GM23338 (cell line): ENCODE data around the gene COPS2. TPM values are rescaled to one million over a fixed set of nuclear protein-coding genes. Genes with fewer than 3 reads are reported as not detected.

Experiments
- ATAC-seq: fragments of 200-7000 bp; cut with Tn5 transposase; 3 replicates; pipeline ENCODE4 v1.9.1; 2020
- DNase-seq: peaks from one replicate; pipeline ENCODE4 v3.0.0-alpha.2; 2015; ENCODE audit warnings: low spot score
- H2AFZ ChIP-seq: fragments of 200-600 bp; sonication (generic); 2 replicates; pipeline ENCODE4 v1.8.0; 2016; ENCODE audit warnings: antibody characterized with exemption, mild to moderate bottlenecking, moderate library complexity
- H3F3A ChIP-seq: fragments of 200-600 bp; sonication (generic); replicated peaks from 2 replicates; pipeline ENCODE4 v1.8.0; 2017; ENCODE audit warnings: antibody characterized with exemption, mixed run types, low read depth
- H3K27ac ChIP-seq: fragments of 200-600 bp; sonication (generic); 2 replicates; pipeline ENCODE4 v1.6.1; 2016; ENCODE audit warnings: low read depth
- H3K27me3 ChIP-seq: fragments of 200-600 bp; sonication (generic); 2 replicates; pipeline ENCODE4 v1.8.0; 2016; ENCODE audit warnings: mild to moderate bottlenecking, mixed run types, moderate library complexity; ENCODE audit not compliant: insufficient read depth
- H3K36me3 ChIP-seq: fragments of 200-600 bp; sonication (generic); 2 replicates; pipeline ENCODE4 v1.8.0; 2016; ENCODE audit warnings: mild to moderate bottlenecking; ENCODE audit not compliant: insufficient read depth
- H3K4me1 ChIP-seq: fragments of 200-600 bp; sonication (generic); 2 replicates; pipeline ENCODE4 v1.8.0; 2016; ENCODE audit warnings: mild to moderate bottlenecking, moderate library complexity; ENCODE audit not compliant: insufficient read depth
- H3K4me2 ChIP-seq: fragments of 200-600 bp; sonication (generic); 2 replicates; pipeline ENCODE4 v1.7.1; 2017; ENCODE audit warnings: mixed run types
- H3K4me3 ChIP-seq: fragments of 200-600 bp; sonication (generic); 2 replicates; pipeline ENCODE4 v1.6.1; 2016; ENCODE audit warnings: mixed run types
- H3K79me2 ChIP-seq: fragments of 200-600 bp; sonication (generic); replicated peaks from 2 replicates; pipeline ENCODE4 v1.8.0; 2017; ENCODE audit warnings: mild to moderate bottlenecking; ENCODE audit not compliant: insufficient read depth
- H3K9me2 ChIP-seq: fragments of 200-600 bp; sonication (generic); 2 replicates; pipeline ENCODE4 v1.8.0; 2017; ENCODE audit not compliant: insufficient read depth
- H4K20me1 ChIP-seq: fragments of 200-600 bp; sonication (generic); replicated peaks from 2 replicates; pipeline ENCODE4 v1.8.0; 2017; ENCODE audit warnings: mild to moderate bottlenecking; ENCODE audit not compliant: insufficient read depth
- H3K27ac Mint-ChIP-seq: 2 replicates; pipeline ENCODE4 v1.8.0; 2020; ENCODE audit warnings: inconsistent platforms, mild to moderate bottlenecking, moderate library complexity, mixed read lengths
- H3K27me3 Mint-ChIP-seq: 3 replicates; pipeline ENCODE4 v1.8.0; 2022; ENCODE audit warnings: low read depth, mild to moderate bottlenecking, moderate library complexity, mixed read lengths, inconsistent platforms; ENCODE audit not compliant: insufficient read depth, poor library complexity
- H3K36me3 Mint-ChIP-seq: 3 replicates; pipeline ENCODE4 v1.8.0; 2021; ENCODE audit warnings: low read depth, mild to moderate bottlenecking, inconsistent platforms, moderate library complexity, mixed read lengths
- H3K4me1 Mint-ChIP-seq: 3 replicates; pipeline ENCODE4 v1.8.0; 2020; ENCODE audit warnings: mild to moderate bottlenecking, inconsistent platforms, mixed read lengths
- H3K4me3 Mint-ChIP-seq: 3 replicates; pipeline ENCODE4 v1.8.0; 2021; ENCODE audit warnings: moderate library complexity, mild to moderate bottlenecking, inconsistent platforms, mixed read lengths
- H3K9me3 Mint-ChIP-seq: 3 replicates; pipeline ENCODE4 v1.8.0; 2020; ENCODE audit warnings: moderate library complexity, mild to moderate bottlenecking, inconsistent platforms, mixed read lengths
- CREB1 ChIP-seq: fragments of 250-450 bp; sonication (Bioruptor Pico); IDR thresholded peaks from 2 replicates; pipeline ENCODE4 v1.5.0; 2020; ENCODE audit warnings: low read depth, mild to moderate bottlenecking, moderate library complexity
- EZH2 ChIP-seq: fragments of 200-600 bp; sonication (generic); IDR thresholded peaks from one replicate; pipeline ENCODE4 v1.8.0; 2017; ENCODE audit warnings: antibody characterized with exemption, mild to moderate bottlenecking, low read depth; ENCODE audit not compliant: unreplicated experiment
- JUNB ChIP-seq: IDR thresholded peaks from one replicate; pipeline ENCODE4 v1.6.1; 2016; ENCODE audit warnings: antibody characterized with exemption; ENCODE audit not compliant: unreplicated experiment
- ZNF114 ChIP-seq: fragments of 250-450 bp; sonication (Bioruptor Pico); IDR thresholded peaks from 2 replicates; pipeline ENCODE4 v1.5.0; 2020; ENCODE audit warnings: mild to moderate bottlenecking, moderate library complexity
- ZNF331 ChIP-seq: fragments of 250-450 bp; sonication (Bioruptor Pico); IDR thresholded peaks from 2 replicates; pipeline ENCODE4 v1.5.0; 2020; ENCODE audit warnings: low read depth, mild to moderate bottlenecking, moderate library complexity
- polyA plus RNA-seq: library from polyadenylated mRNA; unstranded; fragments of >200 nt; fragmentation: Nextera tagmentation; extraction: Ambion mirVana; gene quantifications from 2 replicates; pipeline ENCODE4 v1.2.1, GENCODE V29; 2016
- total RNA-seq: library from RNA; depleted of rRNA; stranded (reverse); fragments of >200 nt; shearing (Covaris generic); gene quantifications from 2 replicates; pipeline ENCODE4 v1.2.3, GENCODE V29; 2014
- TF ChIP-seq, protein P1 (sequence below): fragments of 250-450 bp; sonication (Bioruptor Pico); IDR thresholded peaks from 2 replicates; pipeline ENCODE4 v1.5.0; 2020; ENCODE audit warnings: mild to moderate bottlenecking, moderate library complexity
- TF ChIP-seq, protein P2 (sequence below): IDR thresholded peaks from one replicate; pipeline ENCODE4 v1.6.1; 2018; ENCODE audit warnings: antibody characterized with exemption; ENCODE audit not compliant: unreplicated experiment

The COPS2 gene
- total and polyA plus RNA-seq, 2 experiments from 2014 or later, result 38.7 to 67.3 TPM

DNA sequence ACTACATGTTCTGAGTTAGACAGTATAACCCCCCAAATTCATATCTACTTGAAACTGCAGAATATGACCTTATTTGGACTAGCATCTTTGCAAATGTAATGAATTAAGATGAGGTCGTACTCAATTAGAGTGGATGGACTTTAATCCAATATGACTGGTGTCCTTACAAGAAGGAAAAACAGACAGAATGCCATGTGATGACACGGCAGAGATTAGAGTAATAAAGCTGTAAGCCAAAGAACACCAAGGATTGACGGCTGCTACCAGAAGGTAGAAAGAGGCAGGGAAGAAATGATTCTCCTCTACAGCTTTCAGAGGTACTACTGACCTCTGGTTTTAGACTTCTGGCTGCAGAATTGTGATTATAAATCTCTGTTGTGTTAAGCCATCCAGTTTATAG lies 44.9 kb upstream of the COPS2 start (continued):
- TF ChIP-seq, protein P1, sequence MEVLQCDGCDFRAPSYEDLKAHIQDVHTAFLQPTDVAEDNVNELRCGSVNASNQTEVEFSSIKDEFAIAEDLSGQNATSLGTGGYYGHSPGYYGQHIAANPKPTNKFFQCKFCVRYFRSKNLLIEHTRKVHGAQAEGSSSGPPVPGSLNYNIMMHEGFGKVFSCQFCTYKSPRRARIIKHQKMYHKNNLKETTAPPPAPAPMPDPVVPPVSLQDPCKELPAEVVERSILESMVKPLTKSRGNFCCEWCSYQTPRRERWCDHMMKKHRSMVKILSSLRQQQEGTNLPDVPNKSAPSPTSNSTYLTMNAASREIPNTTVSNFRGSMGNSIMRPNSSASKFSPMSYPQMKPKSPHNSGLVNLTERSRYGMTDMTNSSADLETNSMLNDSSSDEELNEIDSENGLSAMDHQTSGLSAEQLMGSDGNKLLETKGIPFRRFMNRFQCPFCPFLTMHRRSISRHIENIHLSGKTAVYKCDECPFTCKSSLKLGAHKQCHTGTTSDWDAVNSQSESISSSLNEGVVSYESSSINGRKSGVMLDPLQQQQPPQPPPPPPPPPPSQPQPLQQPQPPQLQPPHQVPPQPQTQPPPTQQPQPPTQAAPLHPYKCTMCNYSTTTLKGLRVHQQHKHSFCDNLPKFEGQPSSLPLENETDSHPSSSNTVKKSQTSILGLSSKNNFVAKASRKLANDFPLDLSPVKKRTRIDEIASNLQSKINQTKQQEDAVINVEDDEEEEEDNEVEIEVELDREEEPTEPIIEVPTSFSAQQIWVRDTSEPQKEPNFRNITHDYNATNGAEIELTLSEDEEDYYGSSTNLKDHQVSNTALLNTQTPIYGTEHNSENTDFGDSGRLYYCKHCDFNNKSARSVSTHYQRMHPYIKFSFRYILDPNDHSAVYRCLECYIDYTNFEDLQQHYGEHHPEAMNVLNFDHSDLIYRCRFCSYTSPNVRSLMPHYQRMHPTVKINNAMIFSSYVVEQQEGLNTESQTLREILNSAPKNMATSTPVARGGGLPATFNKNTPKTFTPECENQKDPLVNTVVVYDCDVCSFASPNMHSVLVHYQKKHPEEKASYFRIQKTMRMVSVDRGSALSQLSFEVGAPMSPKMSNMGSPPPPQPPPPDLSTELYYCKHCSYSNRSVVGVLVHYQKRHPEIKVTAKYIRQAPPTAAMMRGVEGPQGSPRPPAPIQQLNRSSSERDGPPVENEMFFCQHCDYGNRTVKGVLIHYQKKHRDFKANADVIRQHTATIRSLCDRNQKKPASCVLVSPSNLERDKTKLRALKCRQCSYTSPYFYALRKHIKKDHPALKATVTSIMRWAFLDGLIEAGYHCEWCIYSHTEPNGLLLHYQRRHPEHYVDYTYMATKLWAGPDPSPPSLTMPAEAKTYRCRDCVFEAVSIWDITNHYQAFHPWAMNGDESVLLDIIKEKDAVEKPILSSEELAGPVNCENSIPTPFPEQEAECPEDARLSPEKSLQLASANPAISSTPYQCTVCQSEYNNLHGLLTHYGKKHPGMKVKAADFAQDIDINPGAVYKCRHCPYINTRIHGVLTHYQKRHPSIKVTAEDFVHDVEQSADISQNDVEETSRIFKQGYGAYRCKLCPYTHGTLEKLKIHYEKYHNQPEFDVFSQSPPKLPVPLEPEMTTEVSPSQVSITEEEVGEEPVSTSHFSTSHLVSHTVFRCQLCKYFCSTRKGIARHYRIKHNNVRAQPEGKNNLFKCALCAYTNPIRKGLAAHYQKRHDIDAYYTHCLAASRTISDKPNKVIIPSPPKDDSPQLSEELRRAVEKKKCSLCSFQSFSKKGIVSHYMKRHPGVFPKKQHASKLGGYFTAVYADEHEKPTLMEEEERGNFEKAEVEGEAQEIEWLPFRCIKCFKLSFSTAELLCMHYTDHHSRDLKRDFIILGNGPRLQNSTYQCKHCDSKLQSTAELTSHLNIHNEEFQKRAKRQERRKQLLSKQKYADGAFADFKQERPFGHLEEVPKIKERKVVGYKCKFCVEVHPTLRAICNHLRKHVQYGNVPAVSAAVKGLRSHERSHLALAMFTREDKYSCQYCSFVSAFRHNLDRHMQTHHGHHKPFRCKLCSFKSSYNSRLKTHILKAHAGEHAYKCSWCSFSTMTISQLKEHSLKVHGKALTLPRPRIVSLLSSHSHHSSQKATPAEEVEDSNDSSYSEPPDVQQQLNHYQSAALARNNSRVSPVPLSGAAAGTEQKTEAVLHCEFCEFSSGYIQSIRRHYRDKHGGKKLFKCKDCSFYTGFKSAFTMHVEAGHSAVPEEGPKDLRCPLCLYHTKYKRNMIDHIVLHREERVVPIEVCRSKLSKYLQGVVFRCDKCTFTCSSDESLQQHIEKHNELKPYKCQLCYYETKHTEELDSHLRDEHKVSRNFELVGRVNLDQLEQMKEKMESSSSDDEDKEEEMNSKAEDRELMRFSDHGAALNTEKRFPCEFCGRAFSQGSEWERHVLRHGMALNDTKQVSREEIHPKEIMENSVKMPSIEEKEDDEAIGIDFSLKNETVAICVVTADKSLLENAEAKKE (CRISPR knock-in tag), result no peak
- TF ChIP-seq, protein P2, sequence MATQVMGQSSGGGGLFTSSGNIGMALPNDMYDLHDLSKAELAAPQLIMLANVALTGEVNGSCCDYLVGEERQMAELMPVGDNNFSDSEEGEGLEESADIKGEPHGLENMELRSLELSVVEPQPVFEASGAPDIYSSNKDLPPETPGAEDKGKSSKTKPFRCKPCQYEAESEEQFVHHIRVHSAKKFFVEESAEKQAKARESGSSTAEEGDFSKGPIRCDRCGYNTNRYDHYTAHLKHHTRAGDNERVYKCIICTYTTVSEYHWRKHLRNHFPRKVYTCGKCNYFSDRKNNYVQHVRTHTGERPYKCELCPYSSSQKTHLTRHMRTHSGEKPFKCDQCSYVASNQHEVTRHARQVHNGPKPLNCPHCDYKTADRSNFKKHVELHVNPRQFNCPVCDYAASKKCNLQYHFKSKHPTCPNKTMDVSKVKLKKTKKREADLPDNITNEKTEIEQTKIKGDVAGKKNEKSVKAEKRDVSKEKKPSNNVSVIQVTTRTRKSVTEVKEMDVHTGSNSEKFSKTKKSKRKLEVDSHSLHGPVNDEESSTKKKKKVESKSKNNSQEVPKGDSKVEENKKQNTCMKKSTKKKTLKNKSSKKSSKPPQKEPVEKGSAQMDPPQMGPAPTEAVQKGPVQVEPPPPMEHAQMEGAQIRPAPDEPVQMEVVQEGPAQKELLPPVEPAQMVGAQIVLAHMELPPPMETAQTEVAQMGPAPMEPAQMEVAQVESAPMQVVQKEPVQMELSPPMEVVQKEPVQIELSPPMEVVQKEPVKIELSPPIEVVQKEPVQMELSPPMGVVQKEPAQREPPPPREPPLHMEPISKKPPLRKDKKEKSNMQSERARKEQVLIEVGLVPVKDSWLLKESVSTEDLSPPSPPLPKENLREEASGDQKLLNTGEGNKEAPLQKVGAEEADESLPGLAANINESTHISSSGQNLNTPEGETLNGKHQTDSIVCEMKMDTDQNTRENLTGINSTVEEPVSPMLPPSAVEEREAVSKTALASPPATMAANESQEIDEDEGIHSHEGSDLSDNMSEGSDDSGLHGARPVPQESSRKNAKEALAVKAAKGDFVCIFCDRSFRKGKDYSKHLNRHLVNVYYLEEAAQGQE, result no peak

DNA sequence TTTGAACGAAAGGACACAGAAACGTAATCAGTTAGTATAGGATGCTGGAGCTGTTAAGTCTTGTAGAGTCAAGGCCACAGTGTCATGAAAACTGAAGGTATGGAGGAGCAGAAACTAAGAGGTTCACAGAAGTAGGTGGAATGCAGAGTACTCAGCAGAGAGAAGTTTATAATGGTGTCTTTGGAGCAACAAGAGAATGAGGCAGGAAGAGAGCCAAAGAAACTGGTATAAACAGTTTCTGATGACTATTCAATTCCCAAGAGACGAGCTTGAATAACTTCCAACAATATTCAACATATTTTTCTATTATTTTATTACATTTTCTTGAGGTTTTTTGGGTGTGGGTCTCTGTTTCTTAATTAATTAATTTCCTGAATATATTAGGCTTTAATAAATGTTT lies 44.3 kb upstream of the COPS2 start:
- H3K27ac Mint-ChIP-seq, result no peak overlapping the region
- Histone ChIP-seq H3K27me3 (no peaks in the 10 kb centered on the region), H3K79me2 (peaks cover 8% of the 10 kb centered on the region), H3K36me3 (no peaks in the 10 kb centered on the region), H3F3A (no peaks in the 10 kb centered on the region), H2AFZ (no peak overlapping the region), H3K27ac (no peak overlapping the region), H3K9me2 (no peaks in the 10 kb centered on the region), H3K4me2 (no peak overlapping the region), H3K4me1 (no peaks in the 10 kb centered on the region), H4K20me1 (no peaks in the 10 kb centered on the region), H3K4me3 (no peak overlapping the region)
- H3K36me3 Mint-ChIP-seq, result peaks cover 8% of the 10 kb centered on the region
- ATAC-seq (no peak), DNase-seq (no peak)
- H3K4me1 Mint-ChIP-seq, result peaks cover 5% of the 10 kb centered on the region; the same call in 2 of the 3 replicates
- H3K4me3 Mint-ChIP-seq, result no peak overlapping the region
- H3K27me3 Mint-ChIP-seq, result no peaks in the 10 kb centered on the region
- H3K9me3 Mint-ChIP-seq, result peaks cover under 1% of the 10 kb centered on the region; the same call in 1 of the 3 replicates
- TF ChIP-seq JUNB (no peak), ZNF114 (CRISPR knock-in tag) (no peak), EZH2 (no peak), CREB1 (CRISPR knock-in tag) (no peak), ZNF331 (no peak)
